ENCODE results near the gene BRMS1.
A peak's percentile ranks its signal among the peaks of the same experiment; 100 is the strongest.

Gene BRMS1

GRCh38 chr11:66336234-66337102 lies 8.4 kb downstream of the BRMS1 start, which contains the start of gene RIN1:
Gene RIN1 (minus strand): TSS chr11:66336434. CDS start chr11:66336402, 32 bp downstream.
- peak; percentile 41 for DNase-seq (ENCODE audit: low read depth)

DNA sequence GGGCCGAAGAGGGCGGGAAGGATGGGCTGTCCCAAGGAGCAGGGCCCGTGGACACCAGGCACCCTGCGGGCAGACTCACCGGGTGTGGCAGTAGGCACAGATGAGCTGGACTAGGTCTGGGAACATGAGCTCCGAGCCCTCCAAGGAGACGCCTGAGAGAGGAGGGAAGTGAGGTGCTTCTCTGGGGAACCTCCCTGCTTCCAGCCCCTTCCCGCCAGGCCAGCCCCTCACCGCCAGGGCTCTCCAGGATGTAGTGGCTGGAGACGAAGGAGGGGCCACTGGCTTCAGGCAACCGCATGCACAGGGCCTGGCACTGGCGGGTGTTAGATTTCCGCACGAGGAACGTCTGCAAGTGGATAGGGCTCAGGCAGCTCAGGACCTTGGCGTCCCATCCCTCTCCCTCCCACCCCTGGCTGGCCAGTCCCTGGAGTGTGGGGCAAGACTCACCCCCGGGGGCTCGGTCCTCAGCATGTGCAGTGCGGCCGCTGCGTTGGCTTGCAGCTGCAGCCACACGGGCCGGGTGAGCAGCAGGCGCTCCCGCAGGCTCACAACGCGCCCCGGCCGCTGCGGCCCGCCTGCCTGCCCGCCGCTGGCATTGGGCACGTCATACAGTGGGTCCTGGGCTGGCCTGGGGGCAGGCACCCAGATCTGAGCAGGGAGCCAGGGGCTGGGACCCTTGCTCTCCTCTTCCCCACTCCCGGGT lies 9.2 kb downstream of the BRMS1 start:
- DNase-seq (ENCODE audit: low read depth): no peak

DNA sequence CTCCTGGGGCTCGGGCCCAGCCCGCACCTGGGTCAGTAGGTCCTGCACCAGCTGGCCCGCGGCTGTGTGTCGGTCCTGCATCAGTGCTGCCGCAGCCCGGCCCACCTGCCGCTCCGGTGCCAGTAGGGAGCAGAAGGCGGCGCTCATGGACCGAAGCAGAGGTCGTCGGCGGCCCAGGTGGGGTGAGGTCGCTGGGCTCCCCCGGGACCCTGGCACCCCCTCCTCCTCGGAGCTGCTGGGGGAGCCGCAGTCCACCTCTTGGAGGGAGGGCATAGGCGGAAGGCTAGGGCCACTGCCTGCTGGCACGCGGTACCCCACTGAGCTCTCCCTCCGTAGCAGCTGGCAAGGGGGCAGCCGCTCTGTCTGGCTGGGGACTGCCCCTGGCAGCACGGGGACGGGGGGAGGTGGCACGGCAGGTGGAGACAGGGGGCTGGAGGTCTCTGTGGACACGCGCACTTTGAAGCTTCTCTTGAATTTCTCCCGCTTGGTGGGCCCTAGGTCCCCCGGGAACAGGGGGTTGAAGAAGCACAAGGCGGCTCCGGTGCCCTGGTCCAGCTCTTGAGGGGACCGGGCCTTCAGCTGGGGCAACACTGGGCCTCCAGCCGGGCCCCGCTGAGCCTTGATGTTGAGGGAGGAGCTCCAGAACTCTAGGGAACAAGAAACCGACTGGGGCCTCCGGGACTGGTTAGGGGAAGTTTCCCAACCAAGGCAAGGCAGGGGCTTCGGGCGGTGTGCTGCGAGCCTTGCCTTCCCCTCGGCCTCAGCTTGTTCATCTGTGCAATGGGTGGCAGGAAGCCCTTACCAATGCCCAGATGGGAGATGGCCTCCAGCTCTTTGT lies 10.1 kb downstream of the BRMS1 start:
- no peak for DNase-seq (ENCODE audit: low read depth)

DNA sequence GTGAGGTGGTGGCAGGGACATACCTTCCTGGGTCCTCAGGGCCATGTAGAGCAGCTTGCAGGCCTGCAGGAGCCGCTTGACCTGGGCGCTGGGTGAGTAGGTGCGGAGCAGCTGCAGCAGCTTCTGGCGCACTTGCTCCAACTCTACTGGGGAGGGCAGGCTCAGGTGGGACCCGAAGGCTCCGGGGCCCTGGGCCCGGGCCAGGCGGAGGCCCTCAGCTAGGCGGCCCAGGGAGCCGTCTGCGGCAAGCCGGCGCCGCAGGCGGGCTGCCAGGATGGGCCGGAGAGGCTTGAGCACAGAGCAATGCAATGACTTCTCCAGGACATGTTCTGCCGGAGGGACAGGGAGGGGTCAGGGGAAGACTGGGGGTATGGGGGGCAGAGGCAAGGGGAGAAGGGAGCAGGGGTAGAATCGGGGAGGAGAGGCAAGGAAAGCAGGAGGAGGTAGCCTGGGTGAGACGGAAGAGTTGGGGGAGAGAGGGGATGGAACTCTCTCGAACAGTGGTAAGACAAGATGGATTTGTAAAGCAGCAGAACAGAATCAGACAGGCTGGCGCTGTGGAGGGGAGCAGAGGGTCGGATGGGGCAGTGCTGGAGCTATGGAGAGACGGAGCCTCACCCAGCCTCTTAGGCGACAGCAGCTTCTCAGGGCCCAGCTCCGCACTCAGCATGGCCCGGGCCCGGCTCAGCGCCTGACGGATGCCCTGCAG lies 10.9 kb downstream of the BRMS1 start:
- DNase-seq (ENCODE audit: low read depth): no peak

- DNase-seq (ENCODE audit: low read depth): no peak
Observed at GRCh38 chr11:66333220-66333877, 11.6 kb downstream of the BRMS1 start.

DNA sequence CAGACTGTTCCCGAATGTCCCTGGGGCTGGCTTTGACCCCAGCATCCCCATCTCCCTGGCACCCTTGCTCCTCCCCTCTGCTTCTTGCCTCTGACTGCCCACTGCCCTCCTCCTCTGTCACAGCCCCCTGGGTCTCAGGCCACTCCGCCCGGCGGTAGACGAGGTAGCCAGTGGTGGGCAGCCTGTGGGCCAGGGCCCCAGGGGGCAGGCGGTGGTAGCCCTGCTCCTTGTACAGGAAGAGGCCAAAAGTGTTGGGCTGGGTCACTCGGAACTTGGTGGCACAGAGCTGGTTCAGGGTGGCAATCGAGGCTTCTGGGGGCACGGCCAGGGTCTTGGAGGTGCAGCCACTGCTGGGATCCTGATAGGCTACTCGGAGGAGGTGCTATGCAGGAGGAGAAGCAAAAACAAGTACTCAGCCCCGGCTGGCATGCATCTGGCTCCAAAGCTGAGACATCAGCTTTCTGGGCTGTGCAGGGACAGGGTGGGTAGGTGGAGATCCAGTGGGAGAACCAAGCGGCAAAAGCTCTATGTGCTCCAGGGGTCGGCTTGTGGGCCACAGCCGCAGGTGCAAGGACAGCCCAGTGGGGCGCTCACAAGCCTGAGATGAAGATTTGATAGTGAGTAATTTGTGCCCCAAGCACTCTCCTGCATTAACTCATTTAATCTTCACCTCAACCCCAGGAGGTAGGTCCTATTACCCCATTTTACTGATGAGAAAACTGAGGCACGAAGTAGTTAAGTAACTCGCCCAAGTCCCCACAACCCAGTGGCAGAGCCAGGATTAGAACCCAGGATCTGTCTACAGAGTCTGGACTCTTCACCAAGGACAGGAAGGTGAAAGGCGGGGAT lies 12.3 kb downstream of the BRMS1 start:
- DNase-seq (ENCODE audit: low read depth): no peak

DNA sequence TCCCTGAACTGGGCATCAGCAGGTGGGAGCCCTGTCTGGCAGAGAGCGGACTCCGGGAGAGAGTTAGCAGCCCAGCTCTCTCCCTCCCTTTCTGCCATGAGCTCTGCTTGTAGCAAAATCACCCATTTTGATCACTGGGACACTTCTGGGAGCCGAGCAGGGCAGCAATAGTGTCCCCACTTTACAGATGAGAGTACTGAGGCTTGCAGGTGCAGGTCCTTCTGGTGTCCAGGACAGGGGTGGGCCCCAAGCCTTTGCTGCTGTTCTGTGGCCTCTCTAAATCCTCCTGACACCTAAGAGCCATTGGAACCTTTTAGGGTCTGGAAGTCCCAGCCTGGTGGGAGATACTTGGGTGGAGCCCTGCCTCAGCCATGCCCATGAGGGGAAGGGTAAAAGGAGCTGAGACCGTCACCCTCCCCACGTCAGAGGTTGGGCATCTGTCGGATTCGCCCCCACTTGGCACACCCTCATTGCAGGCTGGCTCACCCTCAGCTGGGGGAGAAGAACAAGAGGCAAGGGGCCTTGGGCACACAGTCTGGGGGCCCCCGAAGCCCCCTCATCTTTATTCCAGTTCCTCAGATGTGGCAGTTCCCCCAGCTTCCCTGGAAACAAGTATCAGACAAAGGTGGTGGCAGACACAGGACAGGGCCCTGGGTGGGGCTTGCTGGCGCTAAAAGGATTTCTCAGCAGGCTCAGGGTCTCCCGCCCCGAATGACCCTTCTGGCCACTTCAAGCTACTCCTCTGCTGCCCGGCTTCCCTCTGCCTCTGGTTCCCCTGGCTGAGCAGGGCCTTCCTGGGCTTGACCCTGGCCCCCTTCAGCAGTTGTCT lies 13.1 kb downstream of the BRMS1 start:
- DNase-seq (ENCODE audit: low read depth): no peak

- no peak for DNase-seq (ENCODE audit: low read depth)
Observed at GRCh38 chr11:66330931-66331330, 14.0 kb downstream of the BRMS1 start.

DNA sequence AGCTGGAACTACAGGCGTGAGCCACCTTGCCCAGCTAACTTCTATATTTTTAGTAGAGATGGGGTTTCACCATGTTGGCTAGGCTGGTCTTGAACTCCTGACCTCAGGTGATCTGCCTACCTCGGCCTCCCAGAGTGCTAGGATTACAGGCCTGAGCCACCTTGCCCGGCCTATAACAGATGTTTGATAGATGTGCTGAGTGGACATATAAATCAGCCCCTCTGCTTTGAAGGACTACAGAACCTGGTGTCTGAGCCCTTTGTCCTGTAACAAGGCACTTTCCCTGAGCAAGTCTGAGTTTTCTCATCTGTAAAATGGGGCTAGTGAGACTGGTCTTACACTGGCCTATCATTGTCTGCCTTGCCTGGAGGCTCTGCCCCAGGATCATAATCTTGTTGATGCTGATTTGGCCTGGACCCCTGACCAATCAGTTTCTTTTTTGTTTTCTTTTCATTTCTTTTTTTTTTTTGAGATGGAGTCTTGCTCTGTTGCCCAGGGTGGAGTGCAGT lies 15.7 kb downstream of the BRMS1 start:
- DNase-seq (ENCODE audit: low read depth): no peak

- DNase-seq (ENCODE audit: low read depth): peak; percentile 64
Observed at GRCh38 chr11:66328302-66329144, 16.4 kb downstream of the BRMS1 start.

GRCh38 chr11:66328031-66328301 lies 16.9 kb downstream of the BRMS1 start:
- DNase-seq (ENCODE audit: low read depth): no peak

DNA sequence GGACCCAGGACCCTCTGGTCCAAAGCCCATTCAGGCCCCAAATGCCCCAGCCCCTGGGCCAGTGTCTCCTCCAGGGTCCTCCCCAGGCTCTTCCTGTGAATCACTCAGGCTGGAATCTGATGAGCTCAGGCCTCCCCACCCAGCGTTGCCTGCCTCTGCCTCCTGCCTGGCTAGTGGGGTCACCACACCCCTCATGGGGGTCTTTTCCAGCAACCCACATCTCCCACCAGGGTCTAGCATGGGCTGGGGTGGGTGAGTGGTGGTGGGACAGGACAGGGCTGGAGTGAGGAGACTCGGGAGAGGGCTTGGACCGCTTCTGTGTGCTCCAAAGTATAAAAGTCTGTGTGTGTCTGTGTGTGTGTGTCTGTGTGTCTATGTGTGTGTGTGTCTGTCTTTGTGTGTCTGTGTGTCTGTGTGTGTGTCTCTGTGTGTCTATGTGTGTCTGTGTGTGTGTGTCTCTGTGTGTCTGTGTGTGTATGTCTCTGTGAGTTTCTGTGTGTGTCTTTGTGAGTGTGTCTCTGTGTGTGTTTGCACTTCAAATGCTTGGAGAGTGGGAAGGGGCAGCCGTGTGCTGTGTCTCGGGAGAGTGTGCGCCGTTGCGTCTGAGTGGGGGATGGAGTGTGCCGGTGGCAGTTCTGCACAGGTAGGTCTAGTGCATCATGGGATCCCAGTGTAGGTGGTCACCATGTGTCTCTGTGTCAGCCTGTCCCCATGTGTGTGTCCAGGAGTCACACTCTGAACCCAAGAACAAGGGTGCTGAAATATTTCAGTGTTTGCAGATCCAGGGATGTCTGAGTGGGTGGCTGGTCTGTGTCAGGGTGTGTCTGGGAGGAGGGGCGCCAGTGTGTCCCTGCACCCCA lies 17.5 kb downstream of the BRMS1 start:
- DNase-seq (ENCODE audit: low read depth): no peak

DNA sequence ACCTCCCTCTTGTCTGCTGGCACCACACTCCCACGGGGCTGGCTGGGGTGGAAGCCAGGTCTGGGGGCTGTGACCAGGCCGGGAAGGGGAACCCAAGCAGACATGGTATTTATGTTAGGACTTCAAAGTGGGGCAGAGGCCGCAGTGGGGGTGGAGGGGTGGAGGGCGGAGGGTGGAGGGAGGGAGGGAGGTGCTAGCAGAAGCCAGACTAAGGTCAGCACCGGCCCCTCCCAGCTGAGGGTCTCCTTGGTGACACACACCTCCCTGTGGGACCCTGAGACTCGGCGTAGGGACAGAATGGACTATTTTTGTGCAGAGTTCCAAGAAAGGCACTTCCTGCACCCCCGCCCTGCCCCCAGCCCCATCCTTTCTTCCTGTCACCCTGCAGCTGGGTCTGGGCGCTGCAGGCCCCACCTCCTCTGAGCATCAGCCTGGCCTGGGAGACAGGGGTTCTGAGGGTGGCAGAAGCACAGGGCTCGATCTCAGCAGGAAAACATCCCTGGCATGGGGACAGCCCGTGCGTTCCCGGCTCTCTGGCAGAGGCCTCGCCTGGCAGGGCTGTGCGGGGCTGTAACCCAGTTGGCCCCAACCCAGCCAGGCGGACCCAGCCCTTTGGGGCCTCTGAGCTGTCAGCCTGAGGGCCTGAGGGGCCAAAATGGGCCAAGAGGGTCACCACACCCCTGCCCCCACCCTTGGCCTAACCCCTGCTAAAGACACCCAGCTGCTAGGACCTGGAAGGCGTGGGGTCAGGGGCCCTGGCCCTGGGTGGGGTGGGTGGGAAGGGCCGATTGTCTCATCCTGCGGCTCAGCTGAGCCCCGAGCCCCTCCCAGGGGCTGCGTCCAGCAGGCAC lies 18.4 kb downstream of the BRMS1 start:
- DNase-seq (ENCODE audit: low read depth): no peak

DNA sequence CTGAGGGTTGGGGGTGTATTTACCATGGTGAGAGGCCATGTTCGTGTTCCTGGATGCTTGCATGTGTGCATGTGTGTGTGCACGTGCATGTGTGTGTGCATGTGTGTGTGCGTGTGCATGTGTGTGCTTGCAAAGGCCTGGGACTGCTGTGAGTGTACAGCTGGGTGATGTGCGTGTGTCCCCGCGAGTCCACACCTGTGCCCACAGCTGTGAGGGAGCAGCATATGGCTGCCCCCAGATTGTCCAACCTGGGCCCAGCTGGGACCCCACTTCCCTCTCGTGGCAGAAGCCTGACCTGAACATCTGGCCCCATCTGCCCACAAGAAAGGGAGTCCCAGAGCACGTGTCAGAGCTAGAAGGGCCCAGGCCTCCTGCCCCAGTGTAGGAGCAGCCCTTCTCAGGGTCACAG lies 19.6 kb downstream of the BRMS1 start:
- DNase-seq (ENCODE audit: low read depth): no peak

- no peak for DNase-seq (ENCODE audit: low read depth)
Observed at GRCh38 chr11:66324664-66325063, 20.2 kb downstream of the BRMS1 start.

DNA sequence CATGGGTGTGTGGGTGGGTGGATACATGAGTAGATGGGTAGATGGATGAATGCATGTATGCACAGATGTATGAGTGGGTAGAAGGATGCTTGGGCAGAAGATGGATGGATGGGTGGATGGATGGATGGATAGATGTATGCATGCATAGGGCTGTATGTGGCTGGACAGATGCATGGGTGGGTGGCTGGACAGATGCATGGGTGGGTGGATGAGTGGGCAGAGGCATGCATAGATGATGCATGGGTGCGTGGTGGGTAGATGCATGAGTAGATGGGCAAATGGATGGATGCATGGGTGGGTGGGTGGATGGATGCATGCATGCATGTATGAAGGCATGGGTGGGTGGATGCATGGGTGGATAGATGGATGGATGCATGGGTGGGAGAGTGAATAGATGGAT lies 21.2 kb downstream of the BRMS1 start:
- DNase-seq (ENCODE audit: low read depth): no peak

All from stimulated activated CD8-positive, alpha-beta memory T cell treated with anti-CD3 and anti-CD28 coated beads, Interleukin-7, amount 100 ng/mL, for 24 hours (primary cell).